ENCODE data around the gene KMT5C.

KMT5C gene

GRCh38 chr19:55346725-55347441 is 7.2 kb downstream of the KMT5C start:
- no peak for DNase-seq (ENCODE audit: low spot score)
- peaks cover 11% of the 10 kb centered on the region; the same call in 1 of the 2 replicates for H3K36me3 ChIP-seq (ENCODE audit: low read depth)
- no peak for ATAC-seq (ENCODE audit: low read depth)

GRCh38 chr19:55347442-55348009 is 7.8 kb downstream of the KMT5C start:
- Histone ChIP-seq H3K36me3 (ENCODE audit: low read depth) (peaks cover 10% of the 10 kb centered on the region; the same call in 1 of the 2 replicates), H3K9me3 (ENCODE audit: severe bottlenecking) (no peaks in the 10 kb centered on the region), H3K4me3 (ENCODE audit: severe bottlenecking) (no peak overlapping the region), H3K4me1 (ENCODE audit: insufficient read depth, poor library complexity, severe bottlenecking) (peaks cover 33% of the 10 kb centered on the region), H3K27ac (ENCODE audit: poor library complexity, severe bottlenecking) (no peak overlapping the region), H3K27me3 (ENCODE audit: insufficient read depth, poor library complexity, severe bottlenecking) (no peaks in the 10 kb centered on the region)
- DNase-seq (ENCODE audit: low spot score) (no peak), ATAC-seq (ENCODE audit: low read depth) (no peak)
- TF ChIP-seq CTCF (IDR thresholded peaks at IDR 0.05; ENCODE audit: poor library complexity, severe bottlenecking) = no peak

More at GRCh38 chr19:55346725-55347441, 7.2 kb downstream of the KMT5C start:
- Histone ChIP-seq H3K27ac (ENCODE audit: poor library complexity, severe bottlenecking) (no peak overlapping the region), H3K4me3 (ENCODE audit: severe bottlenecking) (no peak overlapping the region), H3K27me3 (ENCODE audit: insufficient read depth, poor library complexity, severe bottlenecking) (no peaks in the 10 kb centered on the region), H3K9me3 (ENCODE audit: severe bottlenecking) (no peaks in the 10 kb centered on the region), H3K4me1 (ENCODE audit: insufficient read depth, poor library complexity, severe bottlenecking) (peaks cover 27% of the 10 kb centered on the region)
- no peak for TF ChIP-seq CTCF (IDR thresholded peaks at IDR 0.05; ENCODE audit: poor library complexity, severe bottlenecking)

GRCh38 chr19:55348317-55349034 is 8.8 kb downstream of the KMT5C start:
- ATAC-seq (ENCODE audit: low read depth) (no peak), DNase-seq (ENCODE audit: low spot score) (no peak)
- peaks cover 4% of the 10 kb centered on the region; the same call in 1 of the 2 replicates for H3K36me3 ChIP-seq (ENCODE audit: low read depth)
- no peak overlapping the region for H3K27ac ChIP-seq (ENCODE audit: poor library complexity, severe bottlenecking)
- no peak for TF ChIP-seq CTCF (IDR thresholded peaks at IDR 0.05; ENCODE audit: poor library complexity, severe bottlenecking)
- no peaks in the 10 kb centered on the region for H3K9me3 ChIP-seq (ENCODE audit: severe bottlenecking)
- peaks cover 36% of the 10 kb centered on the region for H3K4me1 ChIP-seq (ENCODE audit: insufficient read depth, poor library complexity, severe bottlenecking)
- no peak overlapping the region for H3K4me3 ChIP-seq (ENCODE audit: severe bottlenecking)
- no peaks in the 10 kb centered on the region for H3K27me3 ChIP-seq (ENCODE audit: insufficient read depth, poor library complexity, severe bottlenecking)

- Histone ChIP-seq H3K4me1 (ENCODE audit: insufficient read depth, poor library complexity, severe bottlenecking) (peaks cover 16% of the 10 kb centered on the region), H3K27me3 (ENCODE audit: insufficient read depth, poor library complexity, severe bottlenecking) (no peaks in the 10 kb centered on the region), H3K4me3 (ENCODE audit: severe bottlenecking) (no peak overlapping the region), H3K36me3 (ENCODE audit: low read depth) (no peaks in the 10 kb centered on the region), H3K27ac (ENCODE audit: poor library complexity, severe bottlenecking) (no peak overlapping the region), H3K9me3 (ENCODE audit: severe bottlenecking) (no peaks in the 10 kb centered on the region)
- ATAC-seq (ENCODE audit: low read depth) (no peak), DNase-seq (ENCODE audit: low spot score) (no peak)
- TF ChIP-seq CTCF (IDR thresholded peaks at IDR 0.05; ENCODE audit: poor library complexity, severe bottlenecking) = no peak
These were observed 11.1 kb downstream of the KMT5C start for GRCh38 chr19:55350620-55351315.
